Stimulated activated CD8-positive, alpha-beta memory T cell treated with anti-CD3 and anti-CD28 coated beads, Interleukin-7, amount 100 ng/mL, for 1 hour (primary cell): ENCODE measurements around the gene LTBP2.
"Not testable (repeated sequence)": the region's sequence is repeated elsewhere in the genome, so short reads cannot be mapped to it uniquely, and the experiment has no call there.

Source experiments
- DNase-seq, 2 donors: peaks; one replicate each; pipeline ENCODE4 v3.0.0-alpha.2; 2020; ENCODE audit warnings: low read depth in 2 of 2

LTBP2 gene

GRCh38 chr14:74551001-74551400 lies 61.0 kb downstream of the LTBP2 start:
- DNase-seq, result no peak

DNA sequence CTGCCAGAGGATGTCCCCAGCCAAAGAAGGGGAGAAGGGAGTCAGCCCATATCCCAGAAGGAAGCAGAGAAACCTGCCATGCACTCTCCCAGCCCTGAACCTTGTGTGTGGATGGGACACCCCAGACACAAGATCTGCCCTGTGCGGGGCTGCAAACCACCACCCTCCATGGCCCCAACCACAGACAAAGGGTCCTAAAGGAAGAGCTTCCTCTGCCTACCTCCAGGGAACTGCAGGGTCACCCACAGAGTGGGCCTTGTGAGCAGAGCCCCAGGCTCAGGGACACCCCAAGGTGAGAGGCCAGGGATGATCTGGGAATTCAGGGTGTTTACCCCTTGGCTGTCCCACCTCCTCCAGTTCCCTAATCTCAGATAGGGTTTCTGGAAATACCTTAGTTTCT lies 62.0 kb downstream of the LTBP2 start:
- DNase-seq, result no peak

- no peak for DNase-seq
Observed at GRCh38 chr14:74549588-74549987, 62.4 kb downstream of the LTBP2 start.

DNA sequence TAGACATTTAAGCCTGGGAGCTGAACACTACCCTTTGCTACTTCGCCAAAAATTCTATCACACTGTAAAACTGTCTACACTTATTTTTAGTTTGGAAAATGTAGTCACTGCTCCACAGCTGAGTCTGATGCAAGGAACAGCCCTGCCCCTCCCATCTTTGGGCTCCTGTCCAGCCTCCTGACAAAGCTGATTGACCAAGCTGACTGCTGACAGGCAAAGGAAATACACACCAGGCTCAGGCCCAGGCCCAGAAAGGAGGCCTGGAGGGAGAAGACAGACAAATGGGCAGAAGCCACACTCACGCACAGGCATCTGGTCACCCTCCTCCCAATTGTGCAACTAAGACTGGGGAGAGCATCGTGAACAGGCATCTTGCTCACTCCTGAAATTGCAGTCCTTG lies 63.2 kb downstream of the LTBP2 start:
- DNase-seq, result no peak

DNA sequence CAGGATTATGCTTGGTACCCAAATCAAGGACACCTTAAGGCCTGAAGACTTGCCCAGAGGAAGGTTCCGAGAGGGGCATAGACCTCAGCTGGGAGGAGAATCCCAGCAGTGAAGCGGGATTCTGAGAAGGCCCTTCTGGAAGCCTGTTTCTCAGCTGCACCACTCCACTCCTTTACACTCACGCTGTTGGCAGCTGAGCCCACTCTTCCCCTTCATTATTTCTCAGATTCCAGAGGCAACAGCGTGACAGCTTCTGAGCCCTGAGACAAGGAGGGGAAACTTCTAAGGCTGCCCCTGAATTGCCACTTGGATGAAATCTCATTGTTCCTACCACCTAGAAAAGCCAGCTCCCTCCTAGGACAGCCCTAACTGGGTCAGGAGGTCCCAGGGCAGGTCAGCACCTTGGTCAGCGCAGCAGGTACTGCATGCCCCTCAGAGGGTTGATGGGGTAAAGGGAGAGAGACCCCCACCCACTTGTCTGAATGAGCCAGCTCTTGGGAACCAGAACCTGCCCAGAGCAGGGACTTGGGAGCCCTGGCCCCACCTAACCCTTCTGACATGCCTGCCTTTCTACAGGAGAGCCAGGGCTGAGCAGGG lies 64.6 kb downstream of the LTBP2 start:
- DNase-seq, result no peak

GRCh38 chr14:74546416-74546815 lies 65.6 kb downstream of the LTBP2 start:
- DNase-seq, result no peak

GRCh38 chr14:74545386-74545785 lies 66.7 kb downstream of the LTBP2 start:
- DNase-seq, result no peak

GRCh38 chr14:74543771-74544438 lies 68.1 kb downstream of the LTBP2 start:
- DNase-seq, result no peak

- DNase-seq, result no peak
Observed at GRCh38 chr14:74542056-74542685, 69.9 kb downstream of the LTBP2 start.

DNA sequence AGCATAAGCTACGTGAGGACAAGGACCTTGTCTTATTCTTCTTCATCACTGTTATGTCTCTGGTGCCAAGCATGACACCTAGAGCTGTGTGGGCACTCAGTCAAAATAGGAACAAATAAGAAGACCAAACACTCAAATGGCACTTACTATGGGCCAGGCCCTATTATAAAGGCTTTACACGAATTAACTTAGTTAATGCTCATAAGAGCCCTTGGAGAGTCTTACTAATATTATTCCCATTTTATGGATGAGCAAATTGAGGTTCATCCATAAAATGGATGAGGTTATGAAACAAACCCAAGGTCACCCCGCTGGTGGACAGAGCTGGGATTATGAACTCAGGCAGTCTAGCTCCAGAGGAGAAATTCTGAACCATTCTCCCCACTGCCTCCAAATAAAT lies 70.8 kb downstream of the LTBP2 start:
- no peak for DNase-seq

GRCh38 chr14:74539503-74539902 lies 72.5 kb downstream of the LTBP2 start:
- no peak for DNase-seq

DNA sequence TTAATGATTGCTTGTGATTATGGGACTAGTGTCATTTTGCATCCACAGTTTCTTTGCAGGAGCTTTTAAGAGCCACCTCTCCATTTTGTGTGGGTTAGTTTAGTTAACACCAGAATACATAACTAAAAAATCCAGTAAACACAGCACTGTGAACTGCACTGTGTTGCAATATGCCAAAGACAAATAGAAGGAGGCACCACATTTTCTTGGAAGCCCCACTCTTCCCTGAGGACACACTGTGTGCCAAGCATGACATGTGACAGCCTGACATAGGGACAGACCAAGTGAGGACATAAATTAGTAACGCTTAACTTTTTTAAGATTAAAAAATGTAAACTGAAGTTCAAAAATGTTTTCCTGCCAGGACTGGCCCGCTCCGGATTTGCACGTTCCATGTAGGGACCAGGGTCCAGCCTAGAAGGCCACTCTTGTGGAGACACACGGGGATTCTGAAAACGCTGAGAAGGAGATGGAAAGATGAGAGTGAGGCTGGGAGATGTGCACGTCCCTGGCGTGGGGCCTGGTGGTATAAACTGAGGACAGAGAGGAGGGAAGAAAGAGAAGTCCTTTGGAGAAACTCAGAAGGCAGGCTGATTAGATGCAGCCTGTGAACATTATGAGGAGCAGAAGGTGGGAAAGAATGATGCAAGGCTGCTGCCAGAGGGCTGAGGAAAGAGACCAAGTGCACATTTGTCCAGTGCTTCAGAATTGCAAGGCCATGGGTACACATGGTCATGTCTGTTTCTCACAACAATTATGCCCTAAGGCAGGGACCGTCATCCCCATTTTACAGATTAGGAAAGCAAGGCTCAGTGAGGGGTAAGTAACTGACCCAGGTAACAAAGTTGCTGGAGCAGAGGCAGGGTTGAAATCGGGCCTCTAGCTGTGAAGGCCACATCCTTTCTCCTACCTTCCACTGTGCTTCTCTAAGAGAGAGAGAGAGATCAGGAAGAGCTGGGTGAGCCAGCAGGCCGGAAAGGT lies 73.3 kb downstream of the LTBP2 start:
- no peak for DNase-seq

DNA sequence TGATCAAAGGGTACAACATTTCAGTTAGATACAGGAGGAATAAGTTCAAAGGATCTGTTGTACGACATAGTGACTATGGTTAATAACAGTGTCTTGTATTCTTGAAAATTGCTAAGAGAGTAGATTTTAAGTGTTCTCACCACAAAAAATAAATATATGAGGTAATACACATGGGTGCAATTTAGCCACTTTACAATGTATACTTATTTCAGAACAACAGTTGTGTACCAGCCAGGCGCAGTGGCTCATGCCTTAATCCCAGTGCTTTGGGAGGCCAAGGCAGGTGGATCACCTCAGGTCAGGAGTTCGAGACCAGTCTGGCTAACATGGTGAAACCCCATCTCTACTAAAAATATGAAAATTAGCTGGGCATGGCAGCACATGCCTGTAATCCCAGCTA lies 75.7 kb downstream of the LTBP2 start:
- DNase-seq, result not testable (repeated sequence)

DNA sequence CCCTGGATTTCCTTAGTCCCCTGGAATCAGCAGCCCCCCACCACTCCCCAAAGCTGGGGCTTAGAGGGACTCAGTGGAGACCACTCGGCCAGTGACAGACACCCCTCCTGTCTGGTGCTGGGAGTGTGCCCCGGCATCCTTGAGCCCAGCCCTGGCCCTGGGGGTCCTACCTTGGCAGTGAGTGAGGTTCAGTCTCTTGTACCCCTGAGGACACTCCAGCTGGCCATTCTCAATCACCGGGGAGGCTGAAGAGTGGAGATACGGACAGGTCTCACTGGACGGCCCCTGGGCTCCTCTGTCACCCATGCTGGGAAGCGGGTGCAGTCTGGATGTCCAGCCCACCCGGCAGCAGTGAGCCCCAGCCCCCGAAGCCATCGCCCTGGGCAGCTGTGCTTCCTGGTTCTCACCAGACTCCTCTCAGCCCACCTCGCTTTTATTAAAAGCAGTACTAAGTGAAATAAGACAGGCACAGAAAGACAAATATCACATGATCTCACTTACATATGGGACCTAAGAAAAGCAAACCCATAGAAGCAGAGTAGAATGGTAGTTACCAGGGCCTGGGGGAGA lies 76.2 kb downstream of the LTBP2 start:
- DNase-seq, result no peak

- no peak for DNase-seq
Observed at GRCh38 chr14:74533576-74533975, 78.5 kb downstream of the LTBP2 start.

- DNase-seq, result no peak
Observed at GRCh38 chr14:74532246-74532645, 79.8 kb downstream of the LTBP2 start.

DNA sequence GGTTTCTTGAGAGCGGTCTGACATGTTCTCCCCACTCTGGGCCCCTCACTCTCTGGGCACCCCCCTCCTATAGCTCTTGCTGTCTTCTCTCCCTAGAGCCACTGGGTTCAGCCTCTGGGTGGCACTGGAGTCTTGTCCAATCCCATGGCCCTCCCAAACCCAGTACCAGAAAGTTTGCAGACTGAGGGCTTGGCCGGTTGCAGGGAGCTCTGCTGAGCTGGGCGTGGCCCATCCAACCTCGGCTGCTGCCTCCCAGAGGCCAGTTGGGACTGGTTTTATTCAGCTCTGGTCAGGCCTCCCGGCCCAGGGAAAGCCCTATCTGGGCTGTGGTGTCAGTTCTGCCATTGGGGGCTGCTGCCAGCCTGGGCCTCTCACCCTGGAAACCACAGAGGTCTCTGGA lies 80.6 kb downstream of the LTBP2 start:
- no peak for DNase-seq

DNA sequence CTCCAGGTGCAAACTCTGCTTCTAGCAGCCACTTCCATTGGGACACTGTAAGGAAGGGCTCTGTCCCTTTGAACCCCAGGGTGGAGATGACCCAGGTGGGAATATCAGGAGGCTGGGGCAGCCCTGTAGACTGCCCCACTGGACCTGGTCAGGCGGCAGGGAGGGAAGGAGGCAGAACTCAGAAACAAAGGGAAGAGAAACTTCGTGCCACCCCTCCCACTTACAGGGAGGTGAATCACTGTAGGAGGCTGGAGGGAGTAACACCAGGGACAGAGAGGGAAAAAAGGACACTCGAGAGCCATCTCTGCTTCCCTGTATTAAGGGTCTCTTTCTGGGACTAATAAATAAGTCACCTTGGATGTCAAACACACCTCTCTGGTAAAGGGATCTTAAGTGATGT lies 81.0 kb downstream of the LTBP2 start:
- DNase-seq, result no peak

- no peak for DNase-seq
Observed at GRCh38 chr14:74528886-74529285, 83.2 kb downstream of the LTBP2 start.

DNA sequence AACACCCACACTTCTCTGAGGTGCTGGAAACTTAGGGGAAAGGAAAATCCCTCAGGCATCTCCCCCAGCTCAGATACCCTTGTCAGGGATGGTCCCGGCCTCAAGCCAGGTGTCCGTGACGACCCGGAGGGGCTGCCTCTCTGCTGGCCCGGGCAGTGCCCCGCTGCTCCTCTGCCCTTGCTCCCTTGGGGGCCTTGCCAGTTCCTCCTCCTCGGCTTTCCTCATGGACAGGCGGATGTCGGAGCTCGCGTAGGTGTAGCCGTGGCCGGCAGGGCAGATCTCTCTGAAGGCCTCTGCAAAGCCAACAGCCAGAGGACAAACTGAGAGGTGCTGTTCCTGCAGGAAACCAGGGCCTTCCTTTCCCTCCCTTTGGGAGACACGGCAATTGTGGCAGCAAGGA lies 83.6 kb downstream of the LTBP2 start:
- DNase-seq, result no peak

DNA sequence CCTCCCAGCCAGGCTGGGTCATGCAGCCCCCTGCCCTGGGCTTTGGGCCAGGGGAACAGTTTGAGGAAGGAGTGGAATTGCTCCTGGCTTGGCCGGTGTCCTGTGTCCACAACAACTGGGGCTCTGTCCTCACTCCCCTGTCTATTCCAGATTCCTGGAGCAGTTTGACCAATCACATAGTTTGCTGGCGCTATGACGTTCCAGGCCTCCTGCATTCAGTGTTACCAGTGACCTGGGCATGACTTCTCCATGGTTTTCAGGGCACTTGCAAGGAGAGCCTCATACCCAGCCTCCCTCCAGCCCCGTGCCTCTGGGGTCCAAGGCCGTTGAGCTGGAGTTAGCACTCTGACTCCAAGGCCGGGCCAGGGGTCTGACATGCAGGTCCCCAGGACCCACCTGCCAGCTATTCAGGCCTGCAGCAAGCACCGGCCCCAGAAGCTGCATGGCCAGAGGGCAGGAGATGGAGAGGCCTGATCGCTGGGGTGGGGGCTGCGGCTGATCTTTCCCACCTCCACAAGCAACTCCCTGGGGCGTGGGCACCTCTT lies 84.2 kb downstream of the LTBP2 start:
- no peak for DNase-seq
